ENCODE data around the gene AGTRAP.

The AGTRAP gene

DNA sequence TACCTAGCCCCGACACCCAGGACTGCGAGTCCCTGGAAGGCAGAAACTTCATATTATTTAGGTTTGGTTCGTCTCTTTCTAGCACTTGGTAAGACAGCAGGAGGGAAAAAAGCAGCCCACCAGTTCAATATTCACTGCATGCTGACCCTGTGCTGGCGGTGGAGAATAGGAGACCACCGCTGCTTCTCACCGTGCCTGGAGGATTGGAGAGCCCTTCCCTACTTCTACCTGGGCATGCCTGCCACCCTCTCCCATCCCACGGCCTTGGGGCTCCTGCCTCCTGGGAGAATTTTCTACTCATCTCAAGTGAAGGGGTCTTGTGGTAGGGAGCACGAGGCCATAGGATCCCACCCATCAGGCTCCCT, 64.4 kb downstream of the AGTRAP start:
- POLR2A ChIA-PET, result no interaction called here
- H3K4me3 ChIP-seq (ENCODE audit: low read depth, low read length), result no peak overlapping the region
- peaks cover 0 to 60% of the 10 kb centered on the region in 2 experiments; a peak in 1 of 3 replicates for H3K36me3 ChIP-seq (ENCODE audit: control insufficient read depth in 2 of 2, insufficient read depth in 1 of 2, low read length in 2 of 2)

More for the DNA sequence above, 64.4 kb downstream of the AGTRAP start:
- CTCF ChIA-PET, result no interaction called here
- peaks cover 4% of the 10 kb centered on the region; the same call in 1 of the 2 replicates for H3K4me1 ChIP-seq (ENCODE audit: control insufficient read depth, insufficient read depth, low read length)
- H3K27ac ChIP-seq (ENCODE audit: extremely low read depth, low read depth, low read length), result no peak overlapping the region
- TF ChIP-seq REST (tag by site-specific recombination; IDR thresholded peaks at IDR 0.05) (no peak), ZNF626 (tag by site-specific recombination; IDR thresholded peaks at IDR 0.05) (no peak), ZBTB20 (tag by site-specific recombination; IDR thresholded peaks at IDR 0.05) (no peak), TCF7L2 (IDR thresholded peaks at IDR 0.05; ENCODE audit: borderline replicate concordance, low read depth, low read length) (no peak), ZNF549 (tag by site-specific recombination; IDR thresholded peaks at IDR 0.05) (no peak), ZNF548 (tag by site-specific recombination; IDR thresholded peaks at IDR 0.05) (no peak), ZNF394 (tag by site-specific recombination; IDR thresholded peaks at IDR 0.05; ENCODE audit: borderline replicate concordance) (no peak), ZSCAN30 (tag by site-specific recombination; IDR thresholded peaks at IDR 0.05) (no peak), ZFP37 (tag by site-specific recombination; IDR thresholded peaks at IDR 0.05) (no peak), ZNF132 (tag by site-specific recombination; IDR thresholded peaks at IDR 0.05; ENCODE audit: borderline replicate concordance) (no peak), GLIS1 (tag by site-specific recombination; IDR thresholded peaks at IDR 0.05) (no peak), ZNF19 (tag by site-specific recombination; IDR thresholded peaks at IDR 0.05; ENCODE audit: low read depth) (no peak), ZSCAN23 (tag by site-specific recombination; IDR thresholded peaks at IDR 0.05) (no peak), ZNF24 (tag by site-specific recombination; IDR thresholded peaks at IDR 0.05) (no peak), ZNF777 (tag by site-specific recombination; IDR thresholded peaks at IDR 0.05; ENCODE audit: borderline replicate concordance) (no peak), ZNF791 (tag by site-specific recombination; IDR thresholded peaks at IDR 0.05) (no peak), ZNF140 (tag by site-specific recombination; IDR thresholded peaks at IDR 0.05) (no peak), ZNF645 (tag by site-specific recombination; IDR thresholded peaks at IDR 0.05) (no peak), FEZF1 (tag by site-specific recombination; IDR thresholded peaks at IDR 0.05) (no peak)
- TF ChIP-seq, protein P1, sequence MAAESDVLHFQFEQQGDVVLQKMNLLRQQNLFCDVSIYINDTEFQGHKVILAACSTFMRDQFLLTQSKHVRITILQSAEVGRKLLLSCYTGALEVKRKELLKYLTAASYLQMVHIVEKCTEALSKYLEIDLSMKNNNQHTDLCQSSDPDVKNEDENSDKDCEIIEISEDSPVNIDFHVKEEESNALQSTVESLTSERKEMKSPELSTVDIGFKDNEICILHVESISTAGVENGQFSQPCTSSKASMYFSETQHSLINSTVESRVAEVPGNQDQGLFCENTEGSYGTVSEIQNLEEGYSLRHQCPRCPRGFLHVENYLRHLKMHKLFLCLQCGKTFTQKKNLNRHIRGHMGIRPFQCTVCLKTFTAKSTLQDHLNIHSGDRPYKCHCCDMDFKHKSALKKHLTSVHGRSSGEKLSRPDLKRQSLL (tag by site-specific recombination; IDR thresholded peaks at IDR 0.05), result no peak
- no peaks in the 10 kb centered on the region for H3K9me3 ChIP-seq (ENCODE audit: control insufficient read depth, insufficient read depth, low read depth, low read length)
